ENCODE measurements around the gene SPRR5. TPM values are rescaled to one million over a fixed set of nuclear protein-coding genes. Genes with fewer than 3 reads are reported as not detected.

SPRR5 gene
- total RNA-seq, 1 donor from 2014 or later = not detected

Other genes with a start within 250 kb of the SPRR5 start
- gene LCE2A, start 248.9 kb upstream of the SPRR5 start, total RNA-seq = not detected in 2 replicates
- gene LCE4A, start 239.0 kb upstream of the SPRR5 start, total RNA-seq = not detected in 2 replicates
- not detected in 2 replicates for gene KPRP, start 189.2 kb upstream of the SPRR5 start, total RNA-seq
- not detected in 2 replicates for gene LCE1F, start 172.1 kb upstream of the SPRR5 start, total RNA-seq
- not detected in 2 replicates for gene LCE1E, start 160.9 kb upstream of the SPRR5 start, total RNA-seq
- gene LCE1D, start 150.5 kb upstream of the SPRR5 start, total RNA-seq = not detected in 2 replicates
- not detected in 2 replicates for gene LCE1C, start 140.6 kb upstream of the SPRR5 start, total RNA-seq
- gene LCE1B, start 135.2 kb upstream of the SPRR5 start, total RNA-seq = not detected in 2 replicates
- not detected in 2 replicates for gene LCE1A, start 119.7 kb upstream of the SPRR5 start, total RNA-seq
- not detected in 2 replicates for gene LCE6A, start 104.3 kb upstream of the SPRR5 start, total RNA-seq
- not detected in 2 replicates for gene LCE7A, start 87.2 kb upstream of the SPRR5 start, total RNA-seq
- gene SMCP, start 68.9 kb upstream of the SPRR5 start, total RNA-seq = not detected in 2 replicates
- gene IVL, start 38.7 kb upstream of the SPRR5 start, total RNA-seq = not detected in 2 replicates
- gene SPRR4, start 23.4 kb downstream of the SPRR5 start, total RNA-seq = not detected in 2 replicates
- not detected in 2 replicates for gene SPRR1A, start 36.9 kb downstream of the SPRR5 start, total RNA-seq
- not detected in 2 replicates for gene SPRR3, start 54.5 kb downstream of the SPRR5 start, total RNA-seq
- gene SPRR1B, start 84.0 kb downstream of the SPRR5 start, total RNA-seq = not detected in 2 replicates
- not detected in 2 replicates for gene SPRR2D, start 93.9 kb downstream of the SPRR5 start, total RNA-seq
- not detected in 2 replicates for gene SPRR2A, start 110.3 kb downstream of the SPRR5 start, total RNA-seq
- not detected in 2 replicates for gene SPRR2B, start 124.4 kb downstream of the SPRR5 start, total RNA-seq
- not detected in 2 replicates for gene SPRR2E, start 147.3 kb downstream of the SPRR5 start, total RNA-seq
- not detected in 2 replicates for gene SPRR2F, start 166.3 kb downstream of the SPRR5 start, total RNA-seq
- not detected in 2 replicates for gene SPRR2G, start 203.7 kb downstream of the SPRR5 start, total RNA-seq